ENCODE data around the gene SDF4. TPM values are rescaled to one million over a fixed set of nuclear protein-coding genes. Genes with fewer than 3 reads are reported as not detected.

SDF4 gene
- total RNA-seq, 4 donors from 2014 or later = 153 to 267 (median 226) TPM

GRCh38 chr1:1236176-1236763, 4.5 kb upstream of the SDF4 start:
- Histone ChIP-seq H3K27me3 (peaks cover 49% of the 10 kb centered on the region), H3K27ac (no peak overlapping the region), H3K4me1 (peaks cover 8 to 31% (median 28%) of the 10 kb centered on the region in 4 donors), H3K36me3 (no peaks in the 10 kb centered on the region), H3K9me3 (no peaks in the 10 kb centered on the region), H3K4me3 (no peak overlapping the region)
- in situ Hi-C loops (cut with MboI; ENCODE audit: low pct_ligation_motif_present in 1 of 4, low pct_unique_long_range_greater_than_20kb in 1 of 4, low sequenced_read_pairs in 3 of 4) (no loop called here), intact Hi-C loops (cut with DNase I; ENCODE audit: low total_unique reads) (no loop called here)
- 63% methylated on average over 15 of the region's 22 CpGs; no CpG with 5 or more reads in 1 of the 2 donors for WGBS, 2 donors (ENCODE audit: low coverage in 1 of 2)
- TF ChIP-seq EP300 (IDR thresholded peaks at IDR 0.05; ENCODE audit: low read depth) = no peak
- TF ChIP-seq CTCF (IDR thresholded peaks at IDR 0.05) = no peak
- no peak for TF ChIP-seq POLR2A (IDR thresholded peaks at IDR 0.05)
- no peak for TF ChIP-seq POLR2AphosphoS5 (IDR thresholded peaks at IDR 0.05)
- no peak for DNase-seq

- DNase-seq = no peak
- H3K9me3 ChIP-seq = no peaks in the 10 kb centered on the region
- no peak overlapping the region for H3K27ac ChIP-seq
- in situ Hi-C loops (cut with MboI; ENCODE audit: low pct_ligation_motif_present in 1 of 4, low pct_unique_long_range_greater_than_20kb in 1 of 4, low sequenced_read_pairs in 3 of 4) = no loop called here
- no peak overlapping the region for H3K4me3 ChIP-seq
- H3K36me3 ChIP-seq = no peaks in the 10 kb centered on the region
- H3K4me1 ChIP-seq = peaks cover 15 to 40% (median 37%) of the 10 kb centered on the region in 4 donors
- intact Hi-C loops (cut with DNase I; ENCODE audit: low total_unique reads) = no loop called here
- TF ChIP-seq EP300 (IDR thresholded peaks at IDR 0.05; ENCODE audit: low read depth) = no peak
- no peak for TF ChIP-seq CTCF (IDR thresholded peaks at IDR 0.05)
- no peak for TF ChIP-seq POLR2A (IDR thresholded peaks at IDR 0.05)
- TF ChIP-seq POLR2AphosphoS5 (IDR thresholded peaks at IDR 0.05) = no peak
- peaks cover 41% of the 10 kb centered on the region for H3K27me3 ChIP-seq
- 87% methylated on average over 26 of the region's 27 CpGs; no CpG with 5 or more reads in 1 of the 2 donors for WGBS, 2 donors (ENCODE audit: low coverage in 1 of 2)
Observed at GRCh38 chr1:1235016-1235744, 3.4 kb upstream of the SDF4 start.

GRCh38 chr1:1234180-1234808, 2.5 kb upstream of the SDF4 start:
- DNase-seq = no peak
- Histone ChIP-seq H3K27ac (no peak overlapping the region), H3K9me3 (no peaks in the 10 kb centered on the region), H3K27me3 (peaks cover 32% of the 10 kb centered on the region), H3K36me3 (no peaks in the 10 kb centered on the region), H3K4me1 (peaks cover 24 to 49% (median 46%) of the 10 kb centered on the region in 4 donors), H3K4me3 (no peak overlapping the region)
- TF ChIP-seq POLR2A (IDR thresholded peaks at IDR 0.05) (no peak), EP300 (IDR thresholded peaks at IDR 0.05; ENCODE audit: low read depth) (no peak), CTCF (IDR thresholded peaks at IDR 0.05) (no peak), POLR2AphosphoS5 (IDR thresholded peaks at IDR 0.05) (no peak)
- WGBS, 2 donors (ENCODE audit: low coverage in 1 of 2) = 95% methylated on average over 4 to 28 of the region's 28 CpGs
- in situ Hi-C loops (cut with MboI; ENCODE audit: low pct_ligation_motif_present in 1 of 4, low pct_unique_long_range_greater_than_20kb in 1 of 4, low sequenced_read_pairs in 3 of 4) (no loop called here), intact Hi-C loops (cut with DNase I; ENCODE audit: low total_unique reads) (no loop called here)

- TF ChIP-seq POLR2A (IDR thresholded peaks at IDR 0.05) = no peak
- H3K4me1 ChIP-seq = peaks cover 24 to 52% (median 47%) of the 10 kb centered on the region in 4 donors
- no peaks in the 10 kb centered on the region for H3K9me3 ChIP-seq
- in situ Hi-C loops (cut with MboI; ENCODE audit: low pct_ligation_motif_present in 1 of 4, low pct_unique_long_range_greater_than_20kb in 1 of 4, low sequenced_read_pairs in 3 of 4) (no loop called here), intact Hi-C loops (cut with DNase I; ENCODE audit: low total_unique reads) (no loop called here)
- no peak overlapping the region for H3K27ac ChIP-seq
- no peak overlapping the region for H3K4me3 ChIP-seq
- H3K27me3 ChIP-seq = peaks cover 24% of the 10 kb centered on the region
- 95 to 97% methylated on average over 14 to 15 of the region's 15 CpGs for WGBS, 2 donors (ENCODE audit: low coverage in 1 of 2)
- no peaks in the 10 kb centered on the region for H3K36me3 ChIP-seq
- DNase-seq = no peak
Observed at GRCh38 chr1:1233567-1233892, 1.7 kb upstream of the SDF4 start.
